ENCODE data around the gene TAAR2. TPM values are rescaled to one million over a fixed set of nuclear protein-coding genes. Genes with fewer than 3 reads are reported as not detected.

The TAAR2 gene
- total and polyA plus RNA-seq, 2 donors (not counting 3 experiments of a cell fraction or from before 2014, with no cell fraction given) = not detected

GRCh38 chr6:132663661-132664060 is 39.6 kb upstream of the TAAR2 start:
- dilution Hi-C loops (cut with MboI; ENCODE audit: extremely low pct_ligation_motif_present, low sequenced_read_pairs) (no loop called here), intact Hi-C loops (cut with micrococcal nuclease) (no loop called here)
- Histone ChIP-seq H3K4me1 (ENCODE audit: control insufficient read depth, extremely low read depth, insufficient read depth, low read length) (no peaks in the 10 kb centered on the region), H3K9me3 (replicated peaks; ENCODE audit: control insufficient read depth, insufficient read depth, low read length) (no peaks in the 10 kb centered on the region), H3K4me2 (ENCODE audit: insufficient read depth, low read length) (no peak overlapping the region), H3K9me1 (replicated peaks; ENCODE audit: control insufficient read depth, extremely low read depth, insufficient read depth, low read length) (no peaks in the 10 kb centered on the region), H3K4me3 (replicated peaks in 1 of 3; ENCODE audit: insufficient read depth in 1 of 3, low read depth in 1 of 3, low read length in 3 of 3) (no peak overlapping the region), H2AFZ (ENCODE audit: low read depth, low read length) (no peak overlapping the region), H4K20me1 (replicated peaks; ENCODE audit: control insufficient read depth, extremely low read depth, insufficient read depth, low read length) (no peaks in the 10 kb centered on the region), H3K36me3 (ENCODE audit: control insufficient read depth in 2 of 2, extremely low read depth in 1 of 2, insufficient read depth in 2 of 2, low read length in 2 of 2) (no peaks in the 10 kb centered on the region), H3K79me2 (ENCODE audit: control insufficient read depth, insufficient read depth, low read length) (no peaks in the 10 kb centered on the region), H3K27ac (ENCODE audit: insufficient read depth, low read depth, low read length) (no peak overlapping the region), H3K9ac (replicated peaks; ENCODE audit: extremely low read depth, insufficient read depth, low read length) (no peak overlapping the region), H3K27me3 (ENCODE audit: control insufficient read depth in 2 of 2, insufficient read depth in 2 of 2, low read length in 2 of 2) (peaks cover 0 to 2% of the 10 kb centered on the region in 2 experiments)
- ChIA-PET CTCF (no interaction called here), POLR2A (no interaction called here)
- FAIRE-seq (no peak), DNase-seq (ENCODE audit: low read depth, low spot score) (no peak)
- TF ChIP-seq JUN (IDR thresholded peaks at IDR 0.05; ENCODE audit: borderline replicate concordance, insufficient read depth, insufficient read length, low read depth) (no peak), POLR2AphosphoS5 (IDR thresholded peaks at IDR 0.05; ENCODE audit: insufficient read depth, low read depth, low read length) (no peak), POLR2A (IDR thresholded peaks at IDR 0.05; ENCODE audit: low read depth, low read length) (no peak), MAX (IDR thresholded peaks at IDR 0.05; ENCODE audit: insufficient read depth, insufficient read length) (no peak), EZH2 (IDR thresholded peaks at IDR 0.05; ENCODE audit: borderline replicate concordance, low read depth, low read length, severe bottlenecking) (no peak), MYC (IDR thresholded peaks at IDR 0.05; ENCODE audit: low read depth, low read length) (no peak), GATA2 (IDR thresholded peaks at IDR 0.05; ENCODE audit: insufficient read depth, insufficient read length, low read depth, low read length) (no peak), CTCF (IDR thresholded peaks at IDR 0.05; ENCODE audit: extremely low read depth in 1 of 2, insufficient read depth in 1 of 2, low read depth in 1 of 2, low read length in 2 of 2) (no peak), FOS (IDR thresholded peaks at IDR 0.05; ENCODE audit: borderline replicate concordance, insufficient read depth, low read length) (no peak)
- BruUV-seq (replicated peaks) = no TSS peak
